Measurements from ENCODE around the gene ADAM23.

GRCh38 chr2:206527153-206527552 lies 83.8 kb downstream of the ADAM23 start:
- TF ChIP-seq CTCF (IDR thresholded peaks at IDR 0.05; ENCODE audit: borderline replicate concordance, extremely low read depth, low read length, poor library complexity, severe bottlenecking) (no peak), EZH2 (IDR thresholded peaks at IDR 0.05; ENCODE audit: borderline replicate concordance, low read depth, low read length, severe bottlenecking) (no peak)

All from DND-41 (cell line).